GM12874 (cell line): Measurements from ENCODE around the gene TCF7.

Experiments used
- CTCF ChIP-seq: IDR thresholded peaks from 2 replicates; pipeline ENCODE4 v1.5.1; 2011; ENCODE audit warnings: low read depth, mild to moderate bottlenecking, control low read depth, low read length, moderate library complexity; ENCODE audit not compliant: insufficient read depth

The TCF7 gene

GRCh38 chr5:134110382-134110781 is 4.1 kb upstream of the TCF7 start:
- TF ChIP-seq CTCF = no peak

GRCh38 chr5:134111741-134112647 is 2.5 kb upstream of the TCF7 start:
- no peak for TF ChIP-seq CTCF

- TF ChIP-seq CTCF = no peak
Observed at GRCh38 chr5:134112726-134113362, 1.6 kb upstream of the TCF7 start.

- no peak for TF ChIP-seq CTCF
Observed at GRCh38 chr5:134113363-134113889, 1.1 kb upstream of the TCF7 start.

GRCh38 chr5:134114886-134115805 is 665 bp downstream of the TCF7 start:
- no peak for TF ChIP-seq CTCF

GRCh38 chr5:134115806-134116175 is 1.3 kb downstream of the TCF7 start:
- TF ChIP-seq CTCF = no peak

- no peak for TF ChIP-seq CTCF
Observed at GRCh38 chr5:134116286-134116685, 1.8 kb downstream of the TCF7 start.
